Measurements from ENCODE around the gene CRIP3.

DNA sequence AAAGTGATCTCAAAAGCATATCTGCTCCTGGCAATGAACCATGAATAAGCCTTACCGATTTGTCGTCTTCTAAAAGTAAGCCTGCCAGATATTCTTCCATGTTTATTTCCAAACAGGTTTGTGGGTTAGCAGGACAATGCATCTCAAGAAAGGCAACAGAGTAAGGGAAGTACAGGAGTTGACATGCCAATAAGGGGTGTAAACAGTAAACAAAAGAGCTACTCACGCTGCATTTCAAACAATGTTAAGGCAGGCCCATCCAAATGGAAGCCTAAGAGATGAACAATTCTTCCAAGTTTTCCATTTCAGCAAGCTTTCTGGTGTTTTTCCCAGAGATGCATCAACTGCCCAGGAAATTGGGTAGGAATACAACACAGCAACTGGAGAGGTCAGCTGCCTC is 27.8 kb upstream of the CRIP3 start:
- TF ChIP-seq RCOR1 (IDR thresholded peaks at IDR 0.05; ENCODE audit: insufficient replicate concordance, low read length): no peak
- TF ChIP-seq CTCF (conservative IDR thresholded peaks at IDR 0.05; ENCODE audit: low read depth, low read length): no peak

Measured in IMR-90 (cell line).